GM12878 (cell line): Measurements from ENCODE around the gene RGS6. TPM values are rescaled to one million over a fixed set of nuclear protein-coding genes. Genes with fewer than 3 reads are reported as not detected.

Source experiments
- KAT2A ChIP-seq: conservative IDR thresholded peaks from 2 replicates; pipeline ENCODE4 v1.6.1; 2011; ENCODE audit warnings: low read depth, low read length; ENCODE audit not compliant: control insufficient read depth
- MTA3 ChIP-seq: IDR thresholded peaks from 2 replicates; pipeline ENCODE4 v1.6.1; 2012; ENCODE audit warnings: low read length, inconsistent platforms, borderline replicate concordance
- POLR2A ChIP-seq: IDR thresholded peaks from 2 replicates; pipeline ENCODE4 v1.6.1; 2011; ENCODE audit warnings: low read depth, mild to moderate bottlenecking, low read length
- SMAD5 ChIP-seq: IDR thresholded peaks from 2 replicates; pipeline ENCODE4 v1.6.1; 2016; ENCODE audit warnings: antibody characterized with exemption, low read depth
- ZZZ3 ChIP-seq: IDR thresholded peaks from 2 replicates; pipeline ENCODE4 v1.6.1; 2011; ENCODE audit warnings: low read depth; ENCODE audit not compliant: control insufficient read depth, insufficient read length
- polyA plus RNA-seq, 11 experiments: library from polyadenylated mRNA; depleted of rRNA in 4 of 11; unstranded in 6 of 11; stranded (reverse) in 5 of 11; fragments of >200 nt; fragmentation: Nextera tagmentation in 4 of 11; fragmentation: Illumina TruSeq in 1 of 11; extraction: Ambion mirVana in 4 of 11; extraction: Trizol in 1 of 11; gene quantifications; 1 replicate in 1 of 11; 2 replicates in 10 of 11; pipeline versions ENCODE4 v1.2.1 to v1.2.3, GENCODE V29; 2011 to 2016; ENCODE audit warnings: inconsistent platforms in 2 of 11, missing spikeins in 2 of 11, low read depth in 1 of 11
- total RNA-seq, 4 experiments: library from RNA; depleted of rRNA in 3 of 4; stranded (reverse); fragments of >200 nt in 3 of 4; fragmentation: Illumina TruSeq in 1 of 4; extraction: Trizol in 1 of 4; gene quantifications; 2 replicates each; pipeline versions ENCODE4 v1.2.1 to v1.2.3, GENCODE V29; 2013 to 2021
- TF ChIP-seq, protein P1 (sequence below): fragments of 450-650 bp; IDR thresholded peaks from 2 replicates; pipeline ENCODE4 v1.6.1; 2017; ENCODE audit warnings: mild to moderate bottlenecking, moderate library complexity
- TF ChIP-seq, protein P2 (sequence below): fragments of 450-650 bp; IDR thresholded peaks from 2 replicates; pipeline ENCODE4 v1.6.1; 2018; ENCODE audit warnings: mild to moderate bottlenecking, low read depth, moderate library complexity; ENCODE audit not compliant: partially characterized antibody

RGS6 gene
- total and polyA plus RNA-seq, 10 of the 15 experiments (the other 5 are each of a cell fraction or from before 2014, with no cell fraction given) = 3.9 to 18.1 (median 12.4) TPM

DNA sequence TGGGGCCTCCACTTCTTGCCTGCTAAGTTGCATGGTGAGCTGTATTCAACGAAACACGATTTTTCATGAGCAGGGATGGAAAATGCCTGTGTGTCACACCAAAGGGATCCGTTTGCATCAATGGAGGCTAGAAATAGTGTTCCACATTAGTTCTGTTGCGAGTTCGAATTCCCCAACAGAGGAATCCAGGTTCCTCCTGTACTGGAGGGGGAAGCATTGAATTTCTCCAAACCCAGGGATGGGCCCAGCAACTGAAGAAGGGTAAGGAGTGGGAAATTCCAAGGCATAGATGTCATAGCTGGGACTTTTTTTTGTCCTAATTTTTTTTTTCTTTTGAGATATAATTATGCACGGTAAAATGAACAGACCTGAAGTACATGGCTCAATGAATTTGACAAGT is 625.4 kb downstream of the RGS6 start (continued):
- TF ChIP-seq, protein P1, sequence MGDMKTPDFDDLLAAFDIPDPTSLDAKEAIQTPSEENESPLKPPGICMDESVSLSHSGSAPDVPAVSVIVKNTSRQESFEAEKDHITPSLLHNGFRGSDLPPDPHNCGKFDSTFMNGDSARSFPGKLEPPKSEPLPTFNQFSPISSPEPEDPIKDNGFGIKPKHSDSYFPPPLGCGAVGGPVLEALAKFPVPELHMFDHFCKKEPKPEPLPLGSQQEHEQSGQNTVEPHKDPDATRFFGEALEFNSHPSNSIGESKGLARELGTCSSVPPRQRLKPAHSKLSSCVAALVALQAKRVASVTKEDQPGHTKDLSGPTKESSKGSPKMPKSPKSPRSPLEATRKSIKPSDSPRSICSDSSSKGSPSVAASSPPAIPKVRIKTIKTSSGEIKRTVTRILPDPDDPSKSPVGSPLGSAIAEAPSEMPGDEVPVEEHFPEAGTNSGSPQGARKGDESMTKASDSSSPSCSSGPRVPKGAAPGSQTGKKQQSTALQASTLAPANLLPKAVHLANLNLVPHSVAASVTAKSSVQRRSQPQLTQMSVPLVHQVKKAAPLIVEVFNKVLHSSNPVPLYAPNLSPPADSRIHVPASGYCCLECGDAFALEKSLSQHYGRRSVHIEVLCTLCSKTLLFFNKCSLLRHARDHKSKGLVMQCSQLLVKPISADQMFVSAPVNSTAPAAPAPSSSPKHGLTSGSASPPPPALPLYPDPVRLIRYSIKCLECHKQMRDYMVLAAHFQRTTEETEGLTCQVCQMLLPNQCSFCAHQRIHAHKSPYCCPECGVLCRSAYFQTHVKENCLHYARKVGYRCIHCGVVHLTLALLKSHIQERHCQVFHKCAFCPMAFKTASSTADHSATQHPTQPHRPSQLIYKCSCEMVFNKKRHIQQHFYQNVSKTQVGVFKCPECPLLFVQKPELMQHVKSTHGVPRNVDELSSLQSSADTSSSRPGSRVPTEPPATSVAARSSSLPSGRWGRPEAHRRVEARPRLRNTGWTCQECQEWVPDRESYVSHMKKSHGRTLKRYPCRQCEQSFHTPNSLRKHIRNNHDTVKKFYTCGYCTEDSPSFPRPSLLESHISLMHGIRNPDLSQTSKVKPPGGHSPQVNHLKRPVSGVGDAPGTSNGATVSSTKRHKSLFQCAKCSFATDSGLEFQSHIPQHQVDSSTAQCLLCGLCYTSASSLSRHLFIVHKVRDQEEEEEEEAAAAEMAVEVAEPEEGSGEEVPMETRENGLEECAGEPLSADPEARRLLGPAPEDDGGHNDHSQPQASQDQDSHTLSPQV = no peak
- TF ChIP-seq MTA3 (no peak), ZZZ3 (no peak), KAT2A (no peak), SMAD5 (no peak), POLR2A (no peak)
- TF ChIP-seq, protein P2, sequence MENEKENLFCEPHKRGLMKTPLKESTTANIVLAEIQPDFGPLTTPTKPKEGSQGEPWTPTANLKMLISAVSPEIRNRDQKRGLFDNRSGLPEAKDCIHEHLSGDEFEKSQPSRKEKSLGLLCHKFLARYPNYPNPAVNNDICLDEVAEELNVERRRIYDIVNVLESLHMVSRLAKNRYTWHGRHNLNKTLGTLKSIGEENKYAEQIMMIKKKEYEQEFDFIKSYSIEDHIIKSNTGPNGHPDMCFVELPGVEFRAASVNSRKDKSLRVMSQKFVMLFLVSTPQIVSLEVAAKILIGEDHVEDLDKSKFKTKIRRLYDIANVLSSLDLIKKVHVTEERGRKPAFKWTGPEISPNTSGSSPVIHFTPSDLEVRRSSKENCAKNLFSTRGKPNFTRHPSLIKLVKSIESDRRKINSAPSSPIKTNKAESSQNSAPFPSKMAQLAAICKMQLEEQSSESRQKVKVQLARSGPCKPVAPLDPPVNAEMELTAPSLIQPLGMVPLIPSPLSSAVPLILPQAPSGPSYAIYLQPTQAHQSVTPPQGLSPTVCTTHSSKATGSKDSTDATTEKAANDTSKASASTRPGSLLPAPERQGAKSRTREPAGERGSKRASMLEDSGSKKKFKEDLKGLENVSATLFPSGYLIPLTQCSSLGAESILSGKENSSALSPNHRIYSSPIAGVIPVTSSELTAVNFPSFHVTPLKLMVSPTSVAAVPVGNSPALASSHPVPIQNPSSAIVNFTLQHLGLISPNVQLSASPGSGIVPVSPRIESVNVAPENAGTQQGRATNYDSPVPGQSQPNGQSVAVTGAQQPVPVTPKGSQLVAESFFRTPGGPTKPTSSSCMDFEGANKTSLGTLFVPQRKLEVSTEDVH = no peak
